HepG2 (cell line): ENCODE measurements around the gene CDC14B. TPM values are rescaled to one million over a fixed set of nuclear protein-coding genes. Genes with fewer than 3 reads are reported as not detected.

Experiments used
- ATAD3A ChIP-seq: sonication (generic); formaldehyde crosslinking; IDR thresholded peaks from 2 replicates; pipeline ENCODE4 v1.4.0; 2020; ENCODE audit warnings: missing genetic modification reagents
- FOXM1 ChIP-seq: sonication (generic); formaldehyde crosslinking; IDR thresholded peaks from 2 replicates; pipeline ENCODE4 v1.5.0; 2020; ENCODE audit warnings: missing genetic modification reagents
- HNRNPK ChIP-seq: fragments of 200-400 bp; formaldehyde crosslinking; IDR thresholded peaks from 2 replicates; pipeline ENCODE4 v1.6.1; 2018; ENCODE audit warnings: low read length, low read depth, moderate library complexity, mild to moderate bottlenecking; ENCODE audit not compliant: poor library complexity, severe bottlenecking
- MZF1 ChIP-seq: sonication (generic); formaldehyde crosslinking; IDR thresholded peaks from 2 replicates; pipeline ENCODE4 v1.8.1; 2023; ENCODE audit warnings: mild to moderate bottlenecking, missing genetic modification reagents, borderline replicate concordance
- NKX3-1 ChIP-seq: sonication (generic); formaldehyde crosslinking; IDR thresholded peaks from 2 replicates; pipeline ENCODE4 v1.5.0; 2020; ENCODE audit warnings: missing genetic modification reagents
- NR3C1 ChIP-seq: sonication (generic); formaldehyde crosslinking; IDR thresholded peaks from 2 replicates; pipeline ENCODE4 v1.4.0; 2020; ENCODE audit warnings: missing genetic modification reagents
- POLR2AphosphoS2 ChIP-seq: IDR thresholded peaks from 2 replicates; pipeline ENCODE4 v1.6.1; 2011; ENCODE audit warnings: low read depth, low read length, improper control_type of control experiment
- PRPF4 ChIP-seq: fragments of 200-400 bp; formaldehyde crosslinking; IDR thresholded peaks from 2 replicates; pipeline ENCODE4 v1.6.1; 2016; ENCODE audit warnings: low read length, low read depth; ENCODE audit not compliant: poor library complexity, severe bottlenecking
- RNF2 ChIP-seq: fragments of 450-650 bp; conservative IDR thresholded peaks from 2 replicates; pipeline ENCODE4 v1.6.1; 2016; ENCODE audit warnings: low read depth
- SIX1 ChIP-seq: sonication (generic); formaldehyde crosslinking; IDR thresholded peaks from 2 replicates; pipeline ENCODE4 v1.4.0; 2020; ENCODE audit warnings: missing genetic modification reagents, borderline replicate concordance
- SYNCRIP ChIP-seq: fragments of 200-400 bp; formaldehyde crosslinking; IDR thresholded peaks from 2 replicates; pipeline ENCODE4 v1.6.1; 2018; ENCODE audit warnings: mild to moderate bottlenecking, low read depth, low read length; ENCODE audit not compliant: insufficient read depth
- TBL1XR1 ChIP-seq: fragments of 150-350 bp; IDR thresholded peaks from 2 replicates; pipeline ENCODE4 v1.6.1; 2014; ENCODE audit warnings: borderline replicate concordance, low read length; ENCODE audit not compliant: partially characterized antibody
- THAP11 ChIP-seq: IDR thresholded peaks from 2 replicates; pipeline ENCODE4 v1.6.1; 2016; ENCODE audit warnings: missing biosample characterization, missing genetic modification reagents
- YEATS2 ChIP-seq: sonication (generic); formaldehyde crosslinking; IDR thresholded peaks from 2 replicates; pipeline ENCODE4 v1.4.0; 2020; ENCODE audit warnings: missing genetic modification reagents, borderline replicate concordance
- ZNF446 ChIP-seq: sonication (generic); formaldehyde crosslinking; IDR thresholded peaks from 2 replicates; pipeline ENCODE4 v1.5.0; 2020; ENCODE audit warnings: mild to moderate bottlenecking, missing genetic modification reagents
- ZNF652 ChIP-seq: IDR thresholded peaks from 2 replicates; pipeline ENCODE4 v1.6.1; 2016; ENCODE audit warnings: low read depth, borderline replicate concordance
- ZNF674 ChIP-seq: sonication (generic); formaldehyde crosslinking; IDR thresholded peaks from 2 replicates; pipeline ENCODE4 v1.5.0; 2020; ENCODE audit warnings: low read depth, mild to moderate bottlenecking, missing genetic modification reagents
- ZSCAN22 ChIP-seq: sonication (generic); formaldehyde crosslinking; IDR thresholded peaks from 2 replicates; pipeline ENCODE4 v1.4.0; 2020; ENCODE audit warnings: mild to moderate bottlenecking, missing genetic modification reagents
- ZSCAN31 ChIP-seq: sonication (generic); formaldehyde crosslinking; IDR thresholded peaks from 2 replicates; pipeline ENCODE4 v1.5.0; 2020; ENCODE audit warnings: low read depth, mild to moderate bottlenecking, missing genetic modification reagents
- polyA plus RNA-seq, 8 experiments: library from polyadenylated mRNA; depleted of rRNA in 3 of 8; stranded (reverse) in 7 of 8; unstranded in 1 of 8; fragments of >200 nt; fragmentation: Illumina TruSeq in 4 of 8; extraction: Trizol in 4 of 8; gene quantifications; 2 replicates each; pipeline versions ENCODE4 v1.2.1 to v1.2.3, GENCODE V29; 2011 to 2016; ENCODE audit warnings: low read depth in 4 of 8, missing spikeins in 1 of 8, mixed read lengths in 1 of 8; ENCODE audit not compliant: insufficient read depth in 1 of 8
- total RNA-seq, 5 experiments: library from RNA; depleted of rRNA; stranded (reverse); fragments of >200 nt; fragmentation: Illumina TruSeq; extraction: Trizol; gene quantifications; 2 replicates each; pipeline ENCODE4 v1.2.3, GENCODE V29; 2016; ENCODE audit warnings: low read depth in 1 of 5
- TF ChIP-seq, protein P1 (sequence below): sonication (generic); formaldehyde crosslinking; conservative IDR thresholded peaks from 2 replicates; pipeline ENCODE4 v1.4.0; 2020; ENCODE audit warnings: missing genetic modification reagents
- TF ChIP-seq, protein P2 (sequence below): sonication (generic); formaldehyde crosslinking; IDR thresholded peaks from 2 replicates; pipeline ENCODE4 v1.9.0; 2021; ENCODE audit warnings: missing genetic modification reagents, borderline replicate concordance
- TF ChIP-seq, protein P3 (sequence below): sonication (generic); formaldehyde crosslinking; IDR thresholded peaks from 2 replicates; pipeline ENCODE4 v1.5.1; 2020; ENCODE audit warnings: mild to moderate bottlenecking, missing genetic modification reagents, borderline replicate concordance

Gene CDC14B
- total and polyA plus RNA-seq, 2 of the 13 experiments (the other 11 are each of a cell fraction or from before 2014, with no cell fraction given), result 25.8 to 33.3 TPM

DNA sequence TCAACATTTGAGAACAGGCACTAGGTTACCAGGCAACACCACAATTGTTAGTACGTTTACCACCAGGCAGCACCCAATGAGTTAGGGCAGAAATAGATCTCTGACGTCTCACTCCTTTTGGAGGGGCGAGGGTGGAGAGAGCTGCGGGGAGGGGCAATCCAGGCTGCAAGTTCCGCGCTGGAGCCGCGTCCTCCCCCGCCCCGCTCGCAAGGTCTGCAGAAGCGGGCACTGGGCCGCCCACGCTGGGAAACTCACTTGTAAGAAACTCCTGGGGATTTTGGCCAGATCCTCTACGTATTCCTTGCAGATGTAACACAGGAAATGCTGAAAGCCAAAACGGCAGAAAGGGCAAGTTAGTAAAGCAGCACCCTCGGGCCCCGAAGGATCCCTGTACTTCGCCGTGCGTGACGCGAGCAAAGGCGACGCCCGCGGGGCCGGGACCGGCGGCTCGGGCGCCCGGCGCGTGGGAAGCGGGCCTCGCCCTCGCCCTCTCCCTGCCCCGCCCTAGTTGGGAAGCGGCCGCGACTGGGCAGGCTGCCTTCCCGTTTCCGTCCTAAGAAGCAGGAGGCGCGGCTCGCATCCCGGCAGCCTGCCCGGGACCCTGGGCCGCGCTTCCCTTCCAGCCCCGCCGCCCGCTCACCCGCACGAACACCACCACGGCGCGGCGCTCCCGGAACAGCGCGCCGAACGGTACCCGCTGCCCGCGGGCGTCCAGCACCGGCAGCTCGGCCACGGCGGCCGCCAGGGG lies 35.0 kb upstream of the CDC14B start (continued):
- TF ChIP-seq, protein P1, sequence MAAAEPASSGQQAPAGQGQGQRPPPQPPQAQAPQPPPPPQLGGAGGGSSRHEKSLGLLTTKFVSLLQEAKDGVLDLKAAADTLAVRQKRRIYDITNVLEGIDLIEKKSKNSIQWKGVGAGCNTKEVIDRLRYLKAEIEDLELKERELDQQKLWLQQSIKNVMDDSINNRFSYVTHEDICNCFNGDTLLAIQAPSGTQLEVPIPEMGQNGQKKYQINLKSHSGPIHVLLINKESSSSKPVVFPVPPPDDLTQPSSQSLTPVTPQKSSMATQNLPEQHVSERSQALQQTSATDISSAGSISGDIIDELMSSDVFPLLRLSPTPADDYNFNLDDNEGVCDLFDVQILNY (CRISPR knock-in tag), result no peak
- TF ChIP-seq ZSCAN22 (CRISPR knock-in tag), result no peak
- TF ChIP-seq ZNF446 (CRISPR knock-in tag), result 0 out of 2 replicates have a peak, but pooled peaks have one; percentile 54
- no peak for TF ChIP-seq FOXM1 (CRISPR knock-in tag)
- no peak for TF ChIP-seq MZF1 (CRISPR knock-in tag)
- TF ChIP-seq PRPF4, result no peak
- TF ChIP-seq NR3C1 (CRISPR knock-in tag), result no peak
- no peak for TF ChIP-seq POLR2AphosphoS2
- TF ChIP-seq HNRNPK, result no peak
- no peak for TF ChIP-seq SYNCRIP
- TF ChIP-seq SIX1 (CRISPR knock-in tag), result no peak
- no peak for TF ChIP-seq NKX3-1 (CRISPR knock-in tag)
- no peak; the same call in 1 of the 2 replicates for TF ChIP-seq THAP11 (CRISPR knock-in tag)
- TF ChIP-seq, protein P2, sequence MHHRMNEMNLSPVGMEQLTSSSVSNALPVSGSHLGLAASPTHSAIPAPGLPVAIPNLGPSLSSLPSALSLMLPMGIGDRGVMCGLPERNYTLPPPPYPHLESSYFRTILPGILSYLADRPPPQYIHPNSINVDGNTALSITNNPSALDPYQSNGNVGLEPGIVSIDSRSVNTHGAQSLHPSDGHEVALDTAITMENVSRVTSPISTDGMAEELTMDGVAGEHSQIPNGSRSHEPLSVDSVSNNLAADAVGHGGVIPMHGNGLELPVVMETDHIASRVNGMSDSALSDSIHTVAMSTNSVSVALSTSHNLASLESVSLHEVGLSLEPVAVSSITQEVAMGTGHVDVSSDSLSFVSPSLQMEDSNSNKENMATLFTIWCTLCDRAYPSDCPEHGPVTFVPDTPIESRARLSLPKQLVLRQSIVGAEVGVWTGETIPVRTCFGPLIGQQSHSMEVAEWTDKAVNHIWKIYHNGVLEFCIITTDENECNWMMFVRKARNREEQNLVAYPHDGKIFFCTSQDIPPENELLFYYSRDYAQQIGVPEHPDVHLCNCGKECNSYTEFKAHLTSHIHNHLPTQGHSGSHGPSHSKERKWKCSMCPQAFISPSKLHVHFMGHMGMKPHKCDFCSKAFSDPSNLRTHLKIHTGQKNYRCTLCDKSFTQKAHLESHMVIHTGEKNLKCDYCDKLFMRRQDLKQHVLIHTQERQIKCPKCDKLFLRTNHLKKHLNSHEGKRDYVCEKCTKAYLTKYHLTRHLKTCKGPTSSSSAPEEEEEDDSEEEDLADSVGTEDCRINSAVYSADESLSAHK (CRISPR knock-in tag), result no peak
- no peak; the same call in 1 of the 2 replicates for TF ChIP-seq ZNF674 (CRISPR knock-in tag)
- no peak for TF ChIP-seq RNF2
- TF ChIP-seq, protein P3, sequence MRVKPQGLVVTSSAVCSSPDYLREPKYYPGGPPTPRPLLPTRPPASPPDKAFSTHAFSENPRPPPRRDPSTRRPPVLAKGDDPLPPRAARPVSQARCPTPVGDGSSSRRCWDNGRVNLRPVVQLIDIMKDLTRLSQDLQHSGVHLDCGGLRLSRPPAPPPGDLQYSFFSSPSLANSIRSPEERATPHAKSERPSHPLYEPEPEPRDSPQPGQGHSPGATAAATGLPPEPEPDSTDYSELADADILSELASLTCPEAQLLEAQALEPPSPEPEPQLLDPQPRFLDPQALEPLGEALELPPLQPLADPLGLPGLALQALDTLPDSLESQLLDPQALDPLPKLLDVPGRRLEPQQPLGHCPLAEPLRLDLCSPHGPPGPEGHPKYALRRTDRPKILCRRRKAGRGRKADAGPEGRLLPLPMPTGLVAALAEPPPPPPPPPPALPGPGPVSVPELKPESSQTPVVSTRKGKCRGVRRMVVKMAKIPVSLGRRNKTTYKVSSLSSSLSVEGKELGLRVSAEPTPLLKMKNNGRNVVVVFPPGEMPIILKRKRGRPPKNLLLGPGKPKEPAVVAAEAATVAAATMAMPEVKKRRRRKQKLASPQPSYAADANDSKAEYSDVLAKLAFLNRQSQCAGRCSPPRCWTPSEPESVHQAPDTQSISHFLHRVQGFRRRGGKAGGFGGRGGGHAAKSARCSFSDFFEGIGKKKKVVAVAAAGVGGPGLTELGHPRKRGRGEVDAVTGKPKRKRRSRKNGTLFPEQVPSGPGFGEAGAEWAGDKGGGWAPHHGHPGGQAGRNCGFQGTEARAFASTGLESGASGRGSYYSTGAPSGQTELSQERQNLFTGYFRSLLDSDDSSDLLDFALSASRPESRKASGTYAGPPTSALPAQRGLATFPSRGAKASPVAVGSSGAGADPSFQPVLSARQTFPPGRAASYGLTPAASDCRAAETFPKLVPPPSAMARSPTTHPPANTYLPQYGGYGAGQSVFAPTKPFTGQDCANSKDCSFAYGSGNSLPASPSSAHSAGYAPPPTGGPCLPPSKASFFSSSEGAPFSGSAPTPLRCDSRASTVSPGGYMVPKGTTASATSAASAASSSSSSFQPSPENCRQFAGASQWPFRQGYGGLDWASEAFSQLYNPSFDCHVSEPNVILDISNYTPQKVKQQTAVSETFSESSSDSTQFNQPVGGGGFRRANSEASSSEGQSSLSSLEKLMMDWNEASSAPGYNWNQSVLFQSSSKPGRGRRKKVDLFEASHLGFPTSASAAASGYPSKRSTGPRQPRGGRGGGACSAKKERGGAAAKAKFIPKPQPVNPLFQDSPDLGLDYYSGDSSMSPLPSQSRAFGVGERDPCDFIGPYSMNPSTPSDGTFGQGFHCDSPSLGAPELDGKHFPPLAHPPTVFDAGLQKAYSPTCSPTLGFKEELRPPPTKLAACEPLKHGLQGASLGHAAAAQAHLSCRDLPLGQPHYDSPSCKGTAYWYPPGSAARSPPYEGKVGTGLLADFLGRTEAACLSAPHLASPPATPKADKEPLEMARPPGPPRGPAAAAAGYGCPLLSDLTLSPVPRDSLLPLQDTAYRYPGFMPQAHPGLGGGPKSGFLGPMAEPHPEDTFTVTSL (CRISPR knock-in tag), result no peak
- TF ChIP-seq ATAD3A (CRISPR knock-in tag), result no peak
- TF ChIP-seq YEATS2 (CRISPR knock-in tag), result no peak
- TF ChIP-seq ZSCAN31, result peak; percentile 78; the same call in 1 of the 2 replicates
- TF ChIP-seq TBL1XR1, result no peak
- no peak for TF ChIP-seq ZNF652
